ENCODE results near the gene TNRC6A. TPM values are rescaled to one million over a fixed set of nuclear protein-coding genes. Genes with fewer than 3 reads are reported as not detected.
A peak's percentile ranks its signal among the peaks of the same experiment; 100 is the strongest.

The TNRC6A gene
- 10 to 100 TPM; 37.4 to 39.7 TPM for total RNA-seq

DNA sequence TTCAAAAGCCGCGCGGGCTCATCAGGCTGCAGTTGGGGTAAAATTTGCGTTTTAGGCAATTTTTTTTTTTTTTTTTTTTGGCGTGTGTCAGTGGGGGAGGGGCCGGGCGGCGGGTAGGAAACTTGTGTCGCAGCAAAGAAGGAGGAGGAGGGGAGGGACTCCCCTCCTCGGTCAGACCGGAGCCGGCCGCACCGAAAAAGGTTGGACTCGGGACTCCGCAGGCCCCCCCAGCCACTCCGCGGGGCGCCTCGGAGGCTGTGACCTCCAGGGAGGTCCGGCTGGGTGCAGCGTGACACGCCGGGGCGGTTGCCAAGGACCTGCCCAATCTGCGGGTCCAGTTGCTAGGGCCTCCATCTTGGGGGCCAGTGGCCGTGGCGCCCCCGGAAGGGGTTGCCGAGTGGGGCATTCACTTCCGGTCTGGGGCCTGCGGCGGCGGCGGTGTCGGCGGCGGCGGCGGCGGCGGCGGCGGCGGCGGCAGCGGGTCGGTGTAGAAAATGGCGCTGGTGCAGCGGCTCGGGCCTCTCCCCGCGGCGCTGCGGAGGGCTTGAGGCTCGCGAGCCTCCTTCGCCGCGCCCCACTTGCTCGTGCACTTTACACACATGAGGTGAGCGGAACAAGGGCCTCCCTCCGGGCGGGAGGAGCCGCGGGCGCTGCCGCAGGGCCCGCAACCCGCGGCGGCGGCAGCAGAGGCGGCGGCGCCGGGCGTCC lies at the start of gene TNRC6A:
TNRC6A (plus strand) TSS at position 409 of the 708 bp plus-strand sequence; CDS start at position 600, 191 bp downstream.
- DNase-seq (peak; percentile 88), ATAC-seq (replicated peaks in 1 of 2) (peak; percentile 94)
- Mint-ChIP-seq H3K36me3 (ENCODE audit: insufficient read depth in 2 of 2) (peaks cover 12 to 24% of the 10 kb centered on the region in 2 donors), H3K4me1 (ENCODE audit: low read depth) (peaks cover 46% of the 10 kb centered on the region), H3K4me3 (peak within 1 kb of the TSS; percentile 98 to 99), H3K27me3 (ENCODE audit: low read depth) (no peaks in the 10 kb centered on the region), H3K27ac (peak within 1 kb of the TSS; percentile 100), H3K9me3 (no peaks in the 10 kb centered on the region)

DNA sequence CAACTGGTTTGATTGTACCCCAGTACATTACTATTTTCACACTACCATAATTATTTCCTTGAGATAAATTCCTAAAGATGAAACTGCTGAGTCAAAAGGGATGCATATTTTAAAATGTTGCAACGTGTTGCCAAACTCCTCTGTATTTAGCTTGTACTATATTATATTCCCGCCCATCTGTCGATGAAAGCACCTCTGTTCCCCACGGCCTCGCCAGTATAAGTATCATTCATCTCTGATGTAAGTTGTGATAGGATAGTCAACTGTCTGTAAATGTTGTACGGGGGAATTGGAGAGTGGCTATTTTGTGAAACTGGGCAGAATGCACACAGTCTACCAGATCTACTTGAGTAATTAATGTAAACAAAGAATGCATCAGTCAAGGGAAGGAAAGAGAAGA lies 47.7 kb upstream of the TNRC6A start:
- ATAC-seq (replicated peaks in 1 of 2) (no peak), DNase-seq (no peak)
- Mint-ChIP-seq H3K4me3 (no peak overlapping the region), H3K27me3 (ENCODE audit: low read depth) (peaks cover 21% of the 10 kb centered on the region), H3K4me1 (ENCODE audit: low read depth) (no peaks in the 10 kb centered on the region), H3K36me3 (ENCODE audit: insufficient read depth in 2 of 2) (peaks cover 0 to 2% of the 10 kb centered on the region in 2 donors), H3K9me3 (no peaks in the 10 kb centered on the region), H3K27ac (no peak overlapping the region)

- Mint-ChIP-seq H3K27me3 (ENCODE audit: low read depth) (peaks cover 24% of the 10 kb centered on the region), H3K4me1 (ENCODE audit: low read depth) (no peaks in the 10 kb centered on the region), H3K36me3 (ENCODE audit: insufficient read depth in 2 of 2) (peaks cover 0 to 2% of the 10 kb centered on the region in 2 donors), H3K9me3 (no peaks in the 10 kb centered on the region), H3K4me3 (no peak overlapping the region), H3K27ac (no peak overlapping the region)
- no peak for DNase-seq
- ATAC-seq (replicated peaks in 1 of 2): no peak
Measured at GRCh38 chr16:24683250-24683649, 46.2 kb upstream of the TNRC6A start.

- DNase-seq (no peak), ATAC-seq (replicated peaks in 1 of 2) (no peak)
- H3K4me3 Mint-ChIP-seq: no peak overlapping the region
- no peaks in the 10 kb centered on the region for H3K4me1 Mint-ChIP-seq (ENCODE audit: low read depth)
- H3K27me3 Mint-ChIP-seq (ENCODE audit: low read depth): peaks cover 27% of the 10 kb centered on the region
- H3K36me3 Mint-ChIP-seq (ENCODE audit: insufficient read depth in 2 of 2): peaks cover 0 to 2% of the 10 kb centered on the region in 2 donors
- H3K9me3 Mint-ChIP-seq: no peaks in the 10 kb centered on the region
- no peak overlapping the region for H3K27ac Mint-ChIP-seq
Measured at GRCh38 chr16:24683847-24684493, 45.5 kb upstream of the TNRC6A start.

GRCh38 chr16:24685539-24686432 lies 43.7 kb upstream of the TNRC6A start:
- peaks cover 32% of the 10 kb centered on the region for H3K27me3 Mint-ChIP-seq (ENCODE audit: low read depth)
- H3K9me3 Mint-ChIP-seq: no peaks in the 10 kb centered on the region
- H3K4me3 Mint-ChIP-seq: no peak overlapping the region
- H3K36me3 Mint-ChIP-seq (ENCODE audit: insufficient read depth in 2 of 2): peaks cover 0 to 2% of the 10 kb centered on the region in 2 donors
- no peak overlapping the region for H3K27ac Mint-ChIP-seq
- DNase-seq (no peak), ATAC-seq (replicated peaks in 1 of 2) (no peak)
- no peaks in the 10 kb centered on the region for H3K4me1 Mint-ChIP-seq (ENCODE audit: low read depth)

DNA sequence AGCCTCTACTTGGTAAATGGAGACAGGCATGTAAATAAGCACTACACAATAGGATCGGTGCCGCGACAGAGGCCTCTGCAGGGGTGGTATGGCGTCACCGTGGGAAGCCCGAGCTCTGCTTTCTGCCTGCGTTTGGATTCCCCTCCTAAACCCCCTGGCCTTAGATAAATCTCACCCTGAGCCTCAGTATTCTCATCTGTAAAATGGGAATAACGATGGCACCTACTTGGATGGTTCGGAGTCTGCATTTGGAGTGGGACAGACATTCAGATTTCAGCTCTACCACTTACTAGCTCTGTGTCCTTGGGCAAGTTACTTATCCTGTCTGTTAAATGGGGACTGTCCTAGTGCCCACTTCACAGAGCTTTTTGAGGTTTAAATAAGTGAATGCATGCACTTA lies 42.8 kb upstream of the TNRC6A start:
- DNase-seq (no peak), ATAC-seq (replicated peaks in 1 of 2) (no peak)
- Mint-ChIP-seq H3K4me3 (no peak overlapping the region), H3K9me3 (no peaks in the 10 kb centered on the region), H3K27ac (no peak overlapping the region), H3K36me3 (ENCODE audit: insufficient read depth in 2 of 2) (peaks cover 0 to 2% of the 10 kb centered on the region in 2 donors), H3K4me1 (ENCODE audit: low read depth) (no peaks in the 10 kb centered on the region), H3K27me3 (ENCODE audit: low read depth) (peaks cover 26% of the 10 kb centered on the region)

DNA sequence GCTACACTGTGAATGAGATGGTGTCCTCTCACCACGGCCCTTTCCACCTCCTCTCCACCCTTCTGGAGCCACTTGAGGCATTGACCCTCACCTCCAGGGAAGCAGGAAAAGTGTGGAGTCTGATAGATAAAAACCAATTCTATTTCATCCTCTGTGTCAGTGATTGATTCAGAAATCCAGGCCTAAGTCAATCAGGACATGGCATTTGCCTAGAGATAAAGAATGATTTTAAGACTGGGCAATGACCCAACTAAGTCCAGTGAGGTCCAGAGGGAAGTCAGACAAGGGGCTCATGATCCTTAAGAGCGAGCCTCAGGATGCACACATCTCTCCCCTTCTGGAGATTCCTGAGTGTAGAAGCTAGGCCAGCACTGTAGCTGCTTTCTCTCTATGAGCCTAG lies 41.1 kb upstream of the TNRC6A start:
- no peak for DNase-seq
- H3K27me3 Mint-ChIP-seq (ENCODE audit: low read depth): peaks cover 19% of the 10 kb centered on the region
- no peak overlapping the region for H3K27ac Mint-ChIP-seq
- ATAC-seq (replicated peaks in 1 of 2): no peak
- no peak overlapping the region for H3K4me3 Mint-ChIP-seq
- H3K9me3 Mint-ChIP-seq: no peaks in the 10 kb centered on the region
- no peaks in the 10 kb centered on the region for H3K36me3 Mint-ChIP-seq (ENCODE audit: insufficient read depth in 2 of 2)
- H3K4me1 Mint-ChIP-seq (ENCODE audit: low read depth): no peaks in the 10 kb centered on the region

DNA sequence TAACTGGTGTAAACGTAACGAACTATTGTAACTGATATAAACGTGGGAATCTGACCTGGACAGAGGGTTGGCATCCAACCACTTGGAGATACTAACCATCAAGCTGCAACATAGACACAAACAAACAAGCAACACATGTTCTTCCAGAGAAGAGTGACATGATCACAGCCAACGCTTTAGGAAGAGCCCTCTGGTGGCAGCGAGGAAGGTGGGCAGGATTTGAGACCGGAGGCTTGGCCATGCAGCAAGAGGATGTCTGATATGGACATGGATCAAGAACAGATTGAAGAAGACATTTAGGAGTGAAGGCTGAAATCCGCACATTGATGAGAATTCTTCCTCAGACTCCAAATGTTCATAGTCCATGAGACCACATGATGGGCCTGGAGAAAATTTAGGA lies 40.3 kb upstream of the TNRC6A start:
- no peak overlapping the region for H3K4me3 Mint-ChIP-seq
- H3K27ac Mint-ChIP-seq: no peak overlapping the region
- H3K36me3 Mint-ChIP-seq (ENCODE audit: insufficient read depth in 2 of 2): no peaks in the 10 kb centered on the region
- H3K9me3 Mint-ChIP-seq: no peaks in the 10 kb centered on the region
- ATAC-seq (replicated peaks in 1 of 2) (no peak), DNase-seq (no peak)
- no peaks in the 10 kb centered on the region for H3K4me1 Mint-ChIP-seq (ENCODE audit: low read depth)
- H3K27me3 Mint-ChIP-seq (ENCODE audit: low read depth): peaks cover 19% of the 10 kb centered on the region

DNA sequence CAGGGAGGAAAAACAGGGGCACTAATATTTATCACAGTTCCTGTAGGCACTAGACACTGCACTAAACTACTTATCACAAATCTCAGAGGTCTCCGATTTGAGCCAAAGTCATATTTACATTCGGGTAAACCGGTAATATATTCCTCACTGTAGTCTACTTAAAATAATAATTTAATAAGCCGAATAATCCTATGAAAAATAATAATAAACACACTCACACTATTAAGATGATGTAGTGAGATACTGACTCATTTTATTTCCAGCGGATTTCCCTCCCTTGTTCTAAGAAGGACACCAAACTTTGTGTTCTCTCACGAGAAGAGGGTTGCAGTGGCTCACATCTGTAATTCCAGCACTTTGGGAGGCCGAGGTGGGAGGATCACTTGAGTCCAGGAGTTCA lies 36.6 kb upstream of the TNRC6A start:
- Mint-ChIP-seq H3K36me3 (ENCODE audit: insufficient read depth in 2 of 2) (no peaks in the 10 kb centered on the region), H3K27me3 (ENCODE audit: low read depth) (peaks cover 8% of the 10 kb centered on the region), H3K27ac (no peak overlapping the region), H3K4me3 (no peak overlapping the region), H3K9me3 (no peaks in the 10 kb centered on the region), H3K4me1 (ENCODE audit: low read depth) (no peaks in the 10 kb centered on the region)
- no peak for DNase-seq
- no peak for ATAC-seq (replicated peaks in 1 of 2)

DNA sequence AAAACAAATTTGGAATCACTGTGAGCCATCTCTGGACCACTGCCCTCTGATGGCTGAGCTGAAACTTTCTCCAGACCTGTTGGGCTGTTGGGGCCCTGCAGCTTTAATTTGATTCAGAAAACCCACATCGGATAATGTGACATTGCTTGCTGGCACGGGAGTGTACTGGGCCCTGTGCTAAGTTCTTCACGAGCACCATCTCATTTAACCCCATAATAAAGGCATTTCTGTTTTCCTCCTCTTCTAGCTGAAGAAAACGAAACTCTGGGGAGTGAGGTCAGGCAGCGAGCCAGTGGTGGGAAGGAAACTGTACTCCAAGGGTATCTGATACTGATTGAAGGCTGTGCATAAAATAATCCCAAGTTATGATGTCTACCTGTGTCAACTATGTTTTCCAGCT lies 34.5 kb upstream of the TNRC6A start:
- H3K27ac Mint-ChIP-seq: no peak overlapping the region
- H3K9me3 Mint-ChIP-seq: peaks cover 0 to 2% of the 10 kb centered on the region in 2 donors
- ATAC-seq (replicated peaks in 1 of 2): no peak
- peaks cover 8% of the 10 kb centered on the region for H3K27me3 Mint-ChIP-seq (ENCODE audit: low read depth)
- no peak for DNase-seq
- peaks cover 0 to 2% of the 10 kb centered on the region in 2 donors for H3K36me3 Mint-ChIP-seq (ENCODE audit: insufficient read depth in 2 of 2)
- no peaks in the 10 kb centered on the region for H3K4me1 Mint-ChIP-seq (ENCODE audit: low read depth)
- H3K4me3 Mint-ChIP-seq: no peak overlapping the region

- H3K9me3 Mint-ChIP-seq: peaks cover 0 to 2% of the 10 kb centered on the region in 2 donors
- H3K4me3 Mint-ChIP-seq: no peak overlapping the region
- DNase-seq: no peak
- H3K27ac Mint-ChIP-seq: no peak overlapping the region
- no peak for ATAC-seq (replicated peaks in 1 of 2)
- peaks cover 9% of the 10 kb centered on the region for H3K4me1 Mint-ChIP-seq (ENCODE audit: low read depth)
- peaks cover 11% of the 10 kb centered on the region for H3K27me3 Mint-ChIP-seq (ENCODE audit: low read depth)
- peaks cover 0 to 2% of the 10 kb centered on the region in 2 donors for H3K36me3 Mint-ChIP-seq (ENCODE audit: insufficient read depth in 2 of 2)
Measured at GRCh38 chr16:24696699-24697098, 32.8 kb upstream of the TNRC6A start.

- ATAC-seq (replicated peaks in 1 of 2) (no peak), DNase-seq (no peak)
- H3K9me3 Mint-ChIP-seq: peaks cover 0 to 2% of the 10 kb centered on the region in 2 donors
- no peak overlapping the region for H3K4me3 Mint-ChIP-seq
- peaks cover 12% of the 10 kb centered on the region for H3K4me1 Mint-ChIP-seq (ENCODE audit: low read depth)
- H3K27me3 Mint-ChIP-seq (ENCODE audit: low read depth): peaks cover 19% of the 10 kb centered on the region
- H3K36me3 Mint-ChIP-seq (ENCODE audit: insufficient read depth in 2 of 2): peaks cover 0 to 2% of the 10 kb centered on the region in 2 donors
- no peak overlapping the region for H3K27ac Mint-ChIP-seq
Measured at GRCh38 chr16:24698308-24698707, 31.1 kb upstream of the TNRC6A start.

DNA sequence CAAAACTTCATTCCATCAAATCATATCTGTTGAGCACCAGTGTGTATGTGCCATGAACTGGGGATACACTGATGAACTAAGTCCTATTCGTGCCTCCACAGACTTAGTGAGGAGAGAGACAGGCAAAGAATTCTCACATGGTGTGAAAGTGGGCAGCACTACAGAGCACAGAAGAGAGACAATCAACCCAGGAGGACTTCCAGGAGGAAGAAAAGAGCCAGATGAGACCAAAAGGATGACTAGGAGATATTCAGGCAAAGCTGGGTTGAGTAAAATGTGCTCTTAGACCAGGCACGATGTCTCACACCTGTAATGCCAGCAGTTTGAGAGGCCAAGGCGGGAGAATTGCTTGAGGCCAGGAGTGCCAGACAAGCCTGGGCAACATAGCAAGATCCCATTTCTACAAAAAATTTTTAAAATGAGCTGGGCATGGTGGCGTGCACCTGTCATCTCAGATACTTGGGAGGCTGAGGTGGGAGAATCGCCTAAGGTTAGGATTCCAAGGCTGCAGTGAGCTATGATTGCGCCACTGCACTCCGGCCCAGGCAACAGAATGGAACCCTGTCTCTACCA lies 30.2 kb upstream of the TNRC6A start:
- no peak for ATAC-seq (replicated peaks in 1 of 2)
- no peak overlapping the region for H3K27ac Mint-ChIP-seq
- peaks cover 0 to 2% of the 10 kb centered on the region in 2 donors for H3K9me3 Mint-ChIP-seq
- no peak for DNase-seq
- H3K4me1 Mint-ChIP-seq (ENCODE audit: low read depth): peaks cover 12% of the 10 kb centered on the region
- peaks cover 0 to 2% of the 10 kb centered on the region in 2 donors for H3K36me3 Mint-ChIP-seq (ENCODE audit: insufficient read depth in 2 of 2)
- peaks cover 19% of the 10 kb centered on the region for H3K27me3 Mint-ChIP-seq (ENCODE audit: low read depth)
- no peak overlapping the region for H3K4me3 Mint-ChIP-seq

Measured in activated T-cell treated with anti-CD3 and anti-CD28 coated beads, Interleukin-2, amount 50 U/mL, for 72 hours (primary cell).